Fibroblast of the conjunctiva (primary cell): ENCODE results near the gene PIK3CD.
"Not testable (repeated sequence)": the region's sequence is repeated elsewhere in the genome, so short reads cannot be mapped to it uniquely, and the experiment has no call there.

Experiments
- DNase-seq: peaks from one replicate; pipeline ENCODE4 v3.0.0-alpha.2; 2010; ENCODE audit warnings: low read depth

The PIK3CD gene

GRCh38 chr1:9736241-9736640 lies 84.7 kb downstream of the PIK3CD start:
- DNase-seq = no peak

GRCh38 chr1:9737057-9737456 lies 85.5 kb downstream of the PIK3CD start:
- DNase-seq = no peak

GRCh38 chr1:9737671-9738070 lies 86.1 kb downstream of the PIK3CD start:
- DNase-seq = no peak

GRCh38 chr1:9744106-9744799 lies 92.7 kb downstream of the PIK3CD start:
- DNase-seq = no peak

- no peak for DNase-seq
These were observed 94.7 kb downstream of the PIK3CD start for GRCh38 chr1:9746211-9746610.

- DNase-seq = no peak
These were observed 95.1 kb downstream of the PIK3CD start for GRCh38 chr1:9746651-9747050.

- DNase-seq = not testable (repeated sequence)
These were observed 96.9 kb downstream of the PIK3CD start for GRCh38 chr1:9748391-9748790.

- DNase-seq = no peak
These were observed 97.8 kb downstream of the PIK3CD start for GRCh38 chr1:9749361-9749760.

GRCh38 chr1:9751971-9752370 lies 100.4 kb downstream of the PIK3CD start:
- no peak for DNase-seq

- DNase-seq = peak; percentile 61
These were observed 101.6 kb downstream of the PIK3CD start for GRCh38 chr1:9753121-9753531.

GRCh38 chr1:9755441-9755995 lies 104.0 kb downstream of the PIK3CD start:
- DNase-seq = no peak

- DNase-seq = no peak
These were observed 107.1 kb downstream of the PIK3CD start for GRCh38 chr1:9758559-9759121.

GRCh38 chr1:9759939-9760338 lies 108.4 kb downstream of the PIK3CD start:
- no peak for DNase-seq

- no peak for DNase-seq
These were observed 109.3 kb downstream of the PIK3CD start for GRCh38 chr1:9760824-9761223.

- DNase-seq = no peak
These were observed 110.3 kb downstream of the PIK3CD start for GRCh38 chr1:9761855-9762254.

GRCh38 chr1:9762446-9762845 lies 110.9 kb downstream of the PIK3CD start:
- DNase-seq = not testable (repeated sequence)

GRCh38 chr1:9763914-9764313 lies 112.4 kb downstream of the PIK3CD start:
- DNase-seq = no peak

- DNase-seq = no peak
These were observed 113.0 kb downstream of the PIK3CD start for GRCh38 chr1:9764550-9764949.

- peak; percentile 87 for DNase-seq
These were observed 115.4 kb downstream of the PIK3CD start for GRCh38 chr1:9766759-9767442.

GRCh38 chr1:9767964-9768668 lies 116.6 kb downstream of the PIK3CD start:
- no peak for DNase-seq

- DNase-seq = no peak
These were observed 117.5 kb downstream of the PIK3CD start for GRCh38 chr1:9768983-9769382.

- DNase-seq = no peak
These were observed 118.8 kb downstream of the PIK3CD start for GRCh38 chr1:9770298-9770697.
